Mesothelial cell of epicardium (in vitro differentiated cells): ENCODE measurements around the gene MGAT4D. TPM values are rescaled to one million over a fixed set of nuclear protein-coding genes. Genes with fewer than 3 reads are reported as not detected.
A peak's percentile ranks its signal among the peaks of the same experiment; 100 is the strongest.

Source experiments
- DNase-seq, 2 experiments: peaks; one replicate each; pipeline ENCODE4 v3.0.0; 2021; ENCODE audit warnings: low spot score in 2 of 2; ENCODE audit not compliant: unreplicated experiment in 2 of 2
- H3K27ac Mint-ChIP-seq: 2 replicates; pipeline ENCODE4 v1.8.0; 2021; ENCODE audit warnings: mixed read lengths
- H3K27me3 Mint-ChIP-seq: 2 replicates; pipeline ENCODE4 v1.8.0; 2021; ENCODE audit warnings: low read depth, mixed read lengths
- H3K36me3 Mint-ChIP-seq: 2 replicates; pipeline ENCODE4 v1.8.0; 2021; ENCODE audit warnings: mixed read lengths
- H3K4me1 Mint-ChIP-seq: 2 replicates; pipeline ENCODE4 v1.8.0; 2021; ENCODE audit warnings: mixed read lengths
- H3K4me3 Mint-ChIP-seq: 2 replicates; pipeline ENCODE4 v1.8.0; 2021; ENCODE audit warnings: mild to moderate bottlenecking, moderate library complexity, mixed read lengths
- H3K9me3 Mint-ChIP-seq: 2 replicates; pipeline ENCODE4 v1.8.0; 2021; ENCODE audit warnings: mixed read lengths
- total RNA-seq: library from RNA; stranded (reverse); gene quantifications from 3 replicates; pipeline ENCODE4 v1.2.1, GENCODE V29; 2021
- TF ChIP-seq, protein P1 (sequence below): fragments of 200-600 bp; sonication (generic); IDR thresholded peaks from one replicate; pipeline ENCODE4 v1.5.0; 2021; ENCODE audit warnings: antibody characterized with exemption; ENCODE audit not compliant: unreplicated experiment

MGAT4D gene
- total RNA-seq = not detected in 3 replicates

DNA sequence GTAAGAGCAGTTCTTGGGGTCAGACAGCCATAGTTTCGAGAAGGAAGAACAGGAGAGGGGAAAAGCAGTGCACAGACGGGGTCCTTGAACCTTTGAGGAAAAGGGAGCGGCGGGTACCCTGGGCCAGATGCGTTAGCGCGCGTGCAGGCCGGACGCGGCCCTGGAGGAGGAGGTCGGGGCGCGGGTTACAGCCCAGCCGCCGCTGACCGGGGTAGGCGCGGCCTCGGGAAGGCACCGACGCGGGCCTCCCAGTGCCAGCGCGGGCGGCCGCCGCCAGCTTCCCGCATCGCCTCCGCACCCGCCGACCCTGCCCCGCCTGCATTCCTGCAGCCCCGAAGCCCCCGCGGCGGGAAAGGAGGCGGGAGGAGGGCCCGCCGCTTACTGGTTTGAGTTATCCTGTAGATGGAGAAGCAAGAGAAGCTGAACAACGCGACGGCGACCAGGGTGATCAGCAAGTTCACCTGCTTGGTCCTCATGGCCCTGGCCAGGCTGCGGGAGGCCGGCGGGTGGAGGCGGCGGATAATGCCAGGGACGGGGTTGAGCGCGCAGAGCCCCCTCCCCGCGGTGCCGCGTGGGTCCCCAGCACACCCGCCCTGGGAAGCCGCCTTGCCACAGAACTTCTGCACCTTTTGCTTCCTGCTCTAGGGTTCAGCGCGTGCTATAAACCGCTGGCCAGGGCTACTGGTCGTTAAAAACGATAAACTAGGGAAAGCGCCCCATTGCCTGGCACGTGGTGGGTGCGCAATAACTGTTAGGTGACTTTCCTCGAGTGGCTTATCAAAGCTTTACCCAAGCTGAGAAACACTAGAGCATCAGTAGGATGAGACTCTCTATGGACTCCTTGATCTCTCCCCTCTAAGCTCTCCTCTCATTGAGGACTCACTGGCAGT, at the start of gene MGAT4D:
Gene MGAT4D (minus strand): TSS at position 547 of the 890 bp plus-strand sequence. CDS start 71 bp downstream, at position 476.
- DNase-seq = peak; percentile 21 to 54
- Mint-ChIP-seq H3K4me1 (peaks cover 3% of the 10 kb centered on the region), H3K27me3 (peaks cover 87% of the 10 kb centered on the region), H3K36me3 (no peaks in the 10 kb centered on the region), H3K27ac (no peak within 1 kb of the TSS), H3K9me3 (no peaks in the 10 kb centered on the region), H3K4me3 (peak within 1 kb of the TSS; percentile 67)
- TF ChIP-seq, protein P1, sequence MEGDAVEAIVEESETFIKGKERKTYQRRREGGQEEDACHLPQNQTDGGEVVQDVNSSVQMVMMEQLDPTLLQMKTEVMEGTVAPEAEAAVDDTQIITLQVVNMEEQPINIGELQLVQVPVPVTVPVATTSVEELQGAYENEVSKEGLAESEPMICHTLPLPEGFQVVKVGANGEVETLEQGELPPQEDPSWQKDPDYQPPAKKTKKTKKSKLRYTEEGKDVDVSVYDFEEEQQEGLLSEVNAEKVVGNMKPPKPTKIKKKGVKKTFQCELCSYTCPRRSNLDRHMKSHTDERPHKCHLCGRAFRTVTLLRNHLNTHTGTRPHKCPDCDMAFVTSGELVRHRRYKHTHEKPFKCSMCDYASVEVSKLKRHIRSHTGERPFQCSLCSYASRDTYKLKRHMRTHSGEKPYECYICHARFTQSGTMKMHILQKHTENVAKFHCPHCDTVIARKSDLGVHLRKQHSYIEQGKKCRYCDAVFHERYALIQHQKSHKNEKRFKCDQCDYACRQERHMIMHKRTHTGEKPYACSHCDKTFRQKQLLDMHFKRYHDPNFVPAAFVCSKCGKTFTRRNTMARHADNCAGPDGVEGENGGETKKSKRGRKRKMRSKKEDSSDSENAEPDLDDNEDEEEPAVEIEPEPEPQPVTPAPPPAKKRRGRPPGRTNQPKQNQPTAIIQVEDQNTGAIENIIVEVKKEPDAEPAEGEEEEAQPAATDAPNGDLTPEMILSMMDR = no peak

DNA sequence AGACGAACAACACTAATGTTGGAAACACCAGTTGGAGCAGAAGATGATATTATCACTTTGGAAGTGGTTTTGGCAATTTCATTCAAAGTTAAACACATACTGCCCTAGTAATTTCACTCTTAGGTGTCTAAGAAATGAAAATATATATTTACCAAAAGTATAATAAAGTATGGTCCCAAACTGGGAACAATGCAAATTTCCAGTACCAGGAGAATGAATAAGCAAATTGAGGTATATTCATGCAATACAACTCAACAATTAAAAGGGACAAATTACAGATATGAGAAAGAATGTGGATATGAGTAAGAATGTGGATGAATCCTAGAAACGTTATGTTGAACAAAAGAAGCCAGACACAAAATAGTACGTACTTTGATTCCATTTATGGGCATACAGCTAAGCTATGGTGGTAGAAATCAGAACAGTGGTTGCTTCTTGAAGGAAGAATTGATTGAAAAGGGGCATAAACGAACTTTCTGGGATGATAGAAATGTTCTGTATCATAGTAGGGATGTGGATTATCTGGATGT, 35.9 kb upstream of the MGAT4D start:
- Mint-ChIP-seq H3K4me3 (no peak overlapping the region), H3K36me3 (peaks cover 17% of the 10 kb centered on the region), H3K4me1 (no peaks in the 10 kb centered on the region), H3K9me3 (peaks cover 4% of the 10 kb centered on the region), H3K27me3 (no peaks in the 10 kb centered on the region), H3K27ac (no peak overlapping the region)
- TF ChIP-seq, protein P1 = no peak
- no peak for DNase-seq

DNA sequence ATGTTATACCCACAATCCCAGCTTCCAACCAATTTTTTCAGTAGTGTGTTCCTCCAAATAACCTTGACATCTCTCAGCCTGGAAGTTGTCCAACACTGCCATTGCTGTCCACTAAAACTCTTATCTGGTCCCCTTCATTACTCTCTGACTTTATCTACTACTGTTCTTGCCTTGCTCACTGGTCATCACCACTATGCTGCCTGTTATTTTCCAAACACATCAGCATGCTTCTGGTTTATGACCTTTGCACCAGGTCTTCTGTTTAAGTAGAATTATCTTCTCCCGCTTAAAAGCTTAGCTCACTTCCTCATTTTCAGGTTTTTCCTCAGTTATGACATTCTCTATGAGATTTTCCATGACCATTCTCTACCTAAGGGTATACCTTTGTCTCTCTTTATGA, 31.3 kb upstream of the MGAT4D start:
- H3K27me3 Mint-ChIP-seq = no peaks in the 10 kb centered on the region
- TF ChIP-seq, protein P1 = no peak
- no peak for DNase-seq
- H3K9me3 Mint-ChIP-seq = peaks cover 9% of the 10 kb centered on the region
- peaks cover 33% of the 10 kb centered on the region for H3K36me3 Mint-ChIP-seq
- H3K4me1 Mint-ChIP-seq = peaks cover 18% of the 10 kb centered on the region
- H3K4me3 Mint-ChIP-seq = no peak overlapping the region
- H3K27ac Mint-ChIP-seq = no peak overlapping the region

DNA sequence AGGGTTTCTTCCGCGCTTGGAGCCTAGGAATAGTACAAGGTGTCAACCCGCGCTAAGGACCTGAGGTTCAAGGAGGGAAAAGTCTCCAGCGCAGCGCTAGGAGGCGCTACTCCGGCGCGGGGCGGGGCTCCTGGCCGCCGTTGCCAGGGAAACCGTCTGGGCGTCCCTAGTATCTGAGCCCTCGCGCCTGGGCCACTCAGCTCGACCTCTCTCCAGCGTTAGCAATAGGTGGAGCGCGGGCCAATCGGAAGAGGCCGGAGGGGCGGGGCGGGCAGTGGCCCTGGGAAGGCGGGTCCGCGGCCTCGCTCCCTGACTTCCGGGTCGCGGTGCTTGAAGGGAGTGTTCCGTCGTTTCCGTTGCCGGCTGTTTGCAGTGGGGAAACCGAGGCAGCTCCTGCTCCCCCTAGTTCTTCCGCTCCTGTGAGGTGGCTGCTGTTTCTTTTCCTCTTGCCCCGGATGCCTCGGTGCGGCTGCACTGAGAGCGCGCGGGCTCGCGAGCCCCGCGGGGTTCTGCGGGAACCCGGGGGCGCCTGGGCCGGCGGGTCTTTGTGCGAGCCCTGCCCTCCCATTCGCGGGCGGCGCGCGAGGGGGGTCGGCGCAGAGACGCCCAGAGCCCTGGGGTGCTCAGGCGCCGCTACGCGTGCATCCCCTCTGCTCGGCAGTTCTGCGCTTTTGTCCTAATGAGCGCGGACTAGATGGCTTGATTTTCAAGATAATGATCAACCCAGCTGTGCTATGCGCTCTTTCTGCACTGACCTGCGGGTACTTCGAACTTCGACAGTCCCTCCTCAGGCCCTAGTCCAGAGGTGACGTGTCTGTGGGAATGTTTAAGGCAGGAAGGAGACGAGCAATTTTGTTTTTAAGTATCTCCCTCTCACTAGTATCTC, 26.0 kb upstream of the MGAT4D start, which contains the start of gene ELMOD2:
Gene ELMOD2 (plus strand): TSS at position 312 of the 886 bp plus-strand sequence. CDS start 1,261 bp downstream, outside the sequence.
- Mint-ChIP-seq H3K4me1 (peaks cover 26% of the 10 kb centered on the region), H3K27me3 (no peaks in the 10 kb centered on the region), H3K27ac (peak within 1 kb of the TSS; percentile 95), H3K9me3 (peaks cover 5% of the 10 kb centered on the region), H3K36me3 (peaks cover 18% of the 10 kb centered on the region), H3K4me3 (peak within 1 kb of the TSS; percentile 86)
- TF ChIP-seq, protein P1 = peak; percentile 66
- DNase-seq = peak; percentile 93 to 95

DNA sequence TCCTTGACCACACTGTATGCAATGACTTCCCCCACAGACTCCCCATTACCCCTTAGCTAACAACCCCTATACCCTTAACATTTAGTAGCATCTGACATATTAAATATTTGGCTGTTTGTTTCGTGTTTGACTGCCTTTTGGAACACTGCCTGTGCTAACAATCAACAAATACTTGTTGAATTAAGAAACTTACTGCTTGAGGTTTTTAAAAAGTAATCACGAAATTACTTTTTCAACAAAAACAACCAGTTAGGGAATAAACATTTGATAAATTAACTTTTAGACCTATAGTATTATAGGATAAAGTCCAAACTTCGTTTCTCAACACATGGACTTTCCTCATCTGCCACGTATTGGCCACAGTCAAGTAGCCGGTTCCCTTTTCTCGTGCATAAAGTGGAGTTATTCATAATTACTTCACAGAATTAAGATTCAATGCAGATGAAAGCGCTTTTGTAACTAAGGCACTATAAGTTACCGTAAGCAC, 25.3 kb upstream of the MGAT4D start:
- DNase-seq = no peak
- Mint-ChIP-seq H3K4me3 (peak overlapping the region; percentile 86), H3K4me1 (peaks cover 26% of the 10 kb centered on the region), H3K27ac (peak overlapping the region; percentile 95), H3K36me3 (peaks cover 18% of the 10 kb centered on the region), H3K27me3 (no peaks in the 10 kb centered on the region), H3K9me3 (peaks cover 5% of the 10 kb centered on the region)
- TF ChIP-seq, protein P1 = no peak
